Amniotic stem cell (primary cell): ENCODE data around the gene BAIAP2L1.
"Not testable (repeated sequence)": the region's sequence is repeated elsewhere in the genome, so short reads cannot be mapped to it uniquely, and the experiment has no call there.

Experiments
- DNase-seq: peaks from one replicate; lab custom pipeline; 2025; lab: John Stamatoyannopoulos, UW

The BAIAP2L1 gene

DNA sequence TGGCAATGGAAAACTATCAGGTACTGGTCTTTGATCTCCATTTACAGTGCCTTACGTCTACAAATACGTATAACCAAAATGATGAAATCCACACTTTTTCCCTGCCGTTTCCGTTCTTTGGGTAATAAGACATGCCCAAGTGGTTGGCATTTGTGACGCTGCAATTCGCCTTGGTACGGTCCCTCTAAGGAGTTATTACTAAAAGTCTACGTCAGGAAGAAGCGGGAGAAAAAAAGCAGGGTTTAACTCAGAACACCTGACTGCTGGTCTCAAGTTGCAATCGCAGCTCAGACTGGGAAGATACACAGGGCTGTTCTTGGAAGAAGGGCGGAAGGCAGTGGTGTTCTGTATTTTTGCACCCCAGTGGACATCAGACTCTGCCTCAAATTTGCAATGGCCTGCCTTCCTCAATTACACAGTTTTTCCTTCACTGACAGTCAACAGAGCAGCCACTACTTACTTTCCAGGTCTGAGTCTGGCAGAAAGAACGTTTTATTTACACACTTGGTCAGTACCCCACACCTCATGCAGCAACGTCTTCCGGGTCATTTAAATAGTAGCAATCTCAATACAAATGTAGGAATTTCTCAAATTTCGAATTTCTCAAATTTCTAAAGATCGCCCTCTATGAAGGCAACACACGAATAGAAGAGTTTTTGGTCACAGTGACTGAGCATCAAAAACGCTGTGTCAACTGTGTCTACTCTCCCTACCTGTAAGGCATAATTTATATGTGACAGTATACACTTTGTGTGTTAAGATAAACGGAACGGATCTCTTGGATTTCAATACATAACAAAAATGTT, 2.1 kb downstream of the BAIAP2L1 start:
- no peak for DNase-seq

DNA sequence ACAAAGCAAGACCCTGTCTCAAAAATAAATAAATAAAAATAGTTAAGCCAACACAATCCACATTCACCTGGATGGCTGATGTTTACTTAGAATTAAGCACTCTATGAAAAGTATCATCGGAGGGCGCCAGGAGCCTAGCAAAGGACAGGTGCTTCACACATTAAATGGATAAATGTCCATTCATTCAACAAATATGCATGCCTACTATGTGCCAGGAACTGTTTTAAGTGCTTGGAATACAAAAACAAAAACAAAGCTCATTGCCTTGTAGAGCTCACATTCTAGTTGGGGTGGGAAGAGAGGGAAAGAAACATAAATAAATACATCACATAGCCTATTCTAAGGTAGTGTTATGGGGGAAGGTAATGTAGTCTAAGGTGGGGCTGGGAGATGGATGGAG, 4.1 kb downstream of the BAIAP2L1 start:
- no peak for DNase-seq

DNA sequence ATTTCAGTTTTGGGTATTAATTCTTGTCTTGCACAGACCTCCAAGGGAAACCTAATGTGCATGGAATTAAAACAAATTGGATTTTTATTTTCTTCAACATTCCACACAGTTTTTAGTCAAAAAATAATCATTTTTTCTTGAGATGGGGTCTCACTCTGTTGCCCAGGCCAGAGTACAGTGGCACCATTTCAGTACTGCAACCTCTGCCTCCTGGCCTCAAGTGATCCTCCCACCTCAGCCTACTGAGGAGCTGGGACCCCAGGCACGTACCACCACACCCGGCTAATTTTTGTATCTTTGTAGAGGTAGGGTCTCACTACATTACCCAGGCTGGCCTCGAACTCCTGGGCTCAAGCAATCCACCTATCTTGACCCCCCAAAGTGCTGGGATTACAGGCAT, 4.9 kb downstream of the BAIAP2L1 start:
- no peak for DNase-seq

DNA sequence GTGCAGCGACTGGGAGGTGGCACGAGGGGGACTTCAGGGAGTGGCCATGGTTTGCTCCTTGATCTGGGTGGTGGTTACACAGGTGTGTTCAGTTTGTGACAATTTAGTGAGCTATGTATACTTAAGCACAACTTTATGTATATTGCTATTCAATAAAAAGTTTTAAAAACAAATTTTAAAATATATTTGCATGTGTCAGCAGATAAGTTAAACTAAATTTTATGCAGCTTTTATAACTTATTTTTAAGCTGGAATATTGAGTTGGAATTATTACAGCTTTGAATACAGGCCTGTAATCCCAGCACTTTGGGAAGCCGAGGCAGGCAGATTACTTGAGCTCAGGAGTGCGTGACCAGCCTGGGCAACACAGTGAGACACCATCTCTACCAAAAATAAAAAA, 5.4 kb downstream of the BAIAP2L1 start:
- DNase-seq: no peak

DNA sequence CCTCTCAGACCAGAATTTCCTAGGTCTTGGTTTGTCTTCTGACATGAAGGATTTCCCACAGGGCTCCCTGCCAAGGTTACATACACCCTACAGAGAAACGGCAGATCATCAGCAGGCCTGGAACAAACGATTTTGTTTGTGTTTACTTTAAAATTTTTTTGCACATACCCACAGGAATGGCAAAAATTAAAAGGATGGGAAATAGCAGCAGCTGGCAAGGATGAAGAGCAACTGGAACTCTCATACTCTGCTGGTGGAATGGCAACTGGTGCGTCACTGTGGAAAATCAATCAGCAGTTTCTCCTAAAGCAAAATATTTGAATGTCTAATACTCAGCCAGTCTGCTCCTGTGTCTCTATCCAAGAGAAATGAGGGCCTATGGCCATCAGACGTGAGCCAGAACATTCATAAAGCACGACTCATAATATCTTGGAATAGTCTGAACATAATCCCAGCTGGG, 6.5 kb downstream of the BAIAP2L1 start:
- peak; percentile 22 for DNase-seq

DNA sequence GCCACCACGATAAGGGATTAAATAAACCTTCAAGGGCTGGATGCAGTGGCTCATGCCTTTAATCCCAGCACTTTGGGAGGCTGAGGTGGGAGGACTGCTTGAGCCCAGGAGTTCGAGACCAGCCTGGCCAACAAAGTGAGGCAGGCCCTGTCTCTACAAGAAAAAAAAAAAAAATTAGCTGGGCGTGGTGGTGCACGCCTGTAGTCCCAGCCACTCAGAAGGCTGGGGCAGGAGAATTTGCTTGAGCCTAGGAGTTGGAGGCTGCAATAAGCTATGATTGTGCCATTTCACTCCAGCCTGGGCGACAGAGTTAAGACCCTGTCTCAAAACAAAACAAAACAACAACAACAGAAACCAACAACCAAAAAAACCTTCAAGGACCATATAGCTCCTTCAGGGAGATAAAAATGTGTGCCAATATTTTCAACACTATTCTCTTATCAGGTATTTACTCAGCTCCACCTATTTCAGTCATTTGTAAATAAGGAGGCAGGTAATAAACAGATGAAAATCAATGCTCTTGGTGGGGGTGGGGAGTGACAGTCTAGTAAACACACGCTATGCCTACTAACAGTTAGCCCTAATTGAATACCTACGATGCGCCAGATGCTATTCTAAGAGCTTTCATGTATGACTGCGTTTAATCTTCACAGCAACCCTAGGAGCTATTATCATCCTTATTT, 13.2 kb downstream of the BAIAP2L1 start:
- no peak for DNase-seq

DNA sequence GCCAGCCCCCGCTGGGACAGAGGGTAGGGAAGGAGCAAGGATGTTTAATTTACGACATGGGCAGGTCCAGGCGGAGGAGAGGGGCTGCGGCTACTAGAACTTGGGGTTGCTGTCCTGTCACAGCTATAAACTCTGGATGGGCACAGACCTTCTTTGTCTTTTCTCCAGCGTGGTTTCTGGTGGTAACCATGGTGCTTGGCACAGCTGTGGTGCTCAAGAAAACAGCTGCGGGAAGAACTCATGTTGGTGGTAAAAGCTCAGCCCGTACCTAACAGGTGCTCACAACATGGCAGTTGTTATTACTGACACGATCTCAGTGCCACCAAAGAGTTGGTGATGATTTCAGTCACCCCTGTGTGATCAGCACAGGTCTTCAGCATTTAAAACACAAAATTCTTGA, 13.8 kb downstream of the BAIAP2L1 start:
- DNase-seq: no peak

DNA sequence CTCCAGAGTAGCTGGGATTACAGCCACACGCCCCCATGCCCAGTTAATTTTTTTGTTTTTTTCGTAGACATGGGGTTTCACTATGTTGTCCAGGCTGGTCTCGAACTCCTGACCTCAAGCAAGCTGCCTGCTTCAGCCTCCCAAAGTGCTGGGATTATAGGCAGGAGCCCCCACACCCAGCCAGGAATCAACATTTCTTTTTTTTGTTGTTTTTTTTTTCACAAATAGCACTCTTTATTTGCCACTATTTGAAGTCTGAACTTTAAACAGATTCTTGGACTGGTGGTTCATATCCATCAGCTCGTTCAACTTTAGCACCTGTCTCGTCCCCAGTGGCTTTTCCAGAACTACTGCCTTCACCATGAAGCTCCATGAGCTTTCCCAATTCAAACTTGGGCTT, 15.4 kb downstream of the BAIAP2L1 start:
- DNase-seq: not testable (repeated sequence)

DNA sequence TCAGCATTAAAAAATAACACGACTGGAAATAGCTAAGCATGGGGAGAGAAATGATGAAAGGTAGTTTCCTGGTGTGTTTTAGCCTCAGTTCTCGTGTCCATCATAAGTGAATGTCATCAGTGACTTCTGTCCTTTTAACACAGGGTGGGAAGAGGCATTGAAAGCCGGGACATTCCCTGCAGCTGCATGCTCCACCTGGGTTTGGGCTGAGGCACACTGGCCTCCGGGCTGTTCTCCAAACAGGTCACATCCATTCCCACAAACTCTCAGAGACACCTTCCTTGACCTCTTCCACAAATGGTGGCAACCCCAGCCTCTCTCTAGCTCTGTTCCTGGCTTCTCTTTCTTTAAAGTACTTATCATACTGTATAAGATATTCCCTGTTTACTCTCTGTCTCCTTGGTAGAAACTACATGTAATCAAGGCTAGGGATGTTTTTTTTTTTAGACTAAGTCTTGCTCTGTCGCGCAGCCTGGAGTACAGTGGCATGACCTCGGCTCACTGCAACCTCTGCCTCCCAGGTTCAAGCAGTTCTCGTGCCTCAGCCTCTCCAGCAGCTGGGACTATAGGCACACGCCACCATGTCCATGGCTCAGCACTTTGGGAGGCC, 22.6 kb downstream of the BAIAP2L1 start:
- no peak for DNase-seq

DNA sequence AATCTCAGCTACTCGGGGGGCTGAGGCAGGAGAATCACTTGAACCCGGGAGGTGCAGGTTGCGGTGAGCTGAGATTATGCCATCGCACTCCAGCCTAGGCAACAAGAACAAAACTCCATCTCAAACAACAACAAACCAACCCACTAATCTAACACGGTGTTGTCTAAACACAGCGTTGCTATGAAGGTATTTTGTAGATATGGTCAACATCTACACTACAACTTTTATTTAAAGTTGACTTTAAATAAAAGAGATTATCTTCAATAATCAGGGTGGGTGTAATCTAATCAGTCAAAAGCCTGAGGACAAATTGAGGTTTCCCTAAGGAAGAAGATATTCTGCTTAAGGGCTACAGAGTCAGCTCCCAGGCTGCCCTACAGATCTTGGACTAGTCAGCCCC, 24.2 kb downstream of the BAIAP2L1 start:
- no peak for DNase-seq

DNA sequence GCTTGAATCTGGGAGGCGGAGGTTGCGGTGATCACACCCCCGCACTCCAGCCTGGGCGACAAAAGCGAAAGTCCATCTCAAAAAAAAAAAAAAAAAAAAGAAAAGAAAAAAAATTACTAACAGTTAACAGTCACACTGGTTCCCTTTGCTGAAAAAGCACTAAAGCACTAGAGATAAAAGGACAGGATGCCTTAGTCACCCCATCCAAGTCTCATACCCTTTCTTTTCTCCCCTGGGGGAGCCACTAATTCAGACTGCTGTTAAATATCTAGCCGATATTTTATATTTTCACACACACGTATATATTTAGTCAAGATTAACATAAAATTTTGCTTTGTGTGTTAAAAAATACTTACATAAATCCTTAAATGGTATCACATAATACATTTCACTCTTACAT, 25.2 kb downstream of the BAIAP2L1 start:
- DNase-seq: no peak

DNA sequence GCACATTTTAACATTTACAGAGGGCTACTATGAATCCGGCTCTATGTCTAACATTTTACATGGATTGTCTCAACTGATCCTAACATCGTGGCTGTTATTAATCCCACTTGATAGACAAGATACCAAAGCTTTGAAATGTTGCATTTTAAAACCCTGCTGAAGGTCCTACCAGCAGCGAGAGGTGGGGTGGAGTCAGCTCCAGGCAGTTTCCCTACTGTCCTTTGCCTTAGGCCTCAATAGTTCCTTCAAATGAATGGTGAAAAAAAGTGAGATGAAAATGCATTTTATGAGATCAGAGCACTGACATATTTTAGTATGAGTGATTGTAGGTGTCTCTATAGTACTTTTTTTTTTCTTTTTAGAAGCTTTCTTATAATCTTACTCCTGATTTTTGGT, 26.6 kb downstream of the BAIAP2L1 start:
- DNase-seq: no peak

DNA sequence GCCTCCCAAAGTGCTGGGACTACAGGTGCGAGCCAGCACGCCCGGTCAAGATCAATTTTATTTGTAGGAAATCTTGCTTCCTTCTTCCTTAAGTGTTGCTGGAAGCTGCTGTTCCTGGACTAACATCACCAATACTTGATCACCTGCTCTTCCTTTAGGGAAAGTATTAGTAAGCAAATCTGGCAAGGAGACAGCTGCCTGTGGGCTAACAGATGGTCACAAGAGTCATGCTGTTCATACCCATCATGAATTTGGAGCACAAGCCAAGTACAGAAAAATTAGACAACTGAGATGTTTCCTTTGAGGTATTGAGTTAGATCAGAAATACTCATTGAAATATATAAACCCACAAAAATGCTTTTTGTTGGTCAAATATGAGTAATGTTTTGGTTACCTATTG, 27.9 kb downstream of the BAIAP2L1 start:
- DNase-seq: no peak

DNA sequence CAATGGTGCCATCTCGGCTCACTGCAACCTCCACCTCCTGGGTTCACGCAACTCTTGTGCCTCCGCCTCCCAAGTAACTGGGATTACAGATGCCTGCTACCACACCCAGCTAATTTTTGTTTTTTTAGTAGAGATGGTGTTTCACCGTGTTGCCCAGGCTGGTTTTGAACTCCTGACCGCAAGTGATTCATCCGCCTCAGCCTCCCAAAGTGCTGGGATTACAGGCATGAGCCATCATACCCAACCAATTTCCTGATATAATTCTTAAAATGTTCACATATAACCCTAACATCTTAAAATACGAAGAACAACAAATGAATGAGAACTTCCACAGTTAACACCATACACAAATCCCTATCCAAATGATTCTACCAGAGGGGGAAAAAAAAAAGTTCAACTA, 31.2 kb downstream of the BAIAP2L1 start:
- no peak for DNase-seq

DNA sequence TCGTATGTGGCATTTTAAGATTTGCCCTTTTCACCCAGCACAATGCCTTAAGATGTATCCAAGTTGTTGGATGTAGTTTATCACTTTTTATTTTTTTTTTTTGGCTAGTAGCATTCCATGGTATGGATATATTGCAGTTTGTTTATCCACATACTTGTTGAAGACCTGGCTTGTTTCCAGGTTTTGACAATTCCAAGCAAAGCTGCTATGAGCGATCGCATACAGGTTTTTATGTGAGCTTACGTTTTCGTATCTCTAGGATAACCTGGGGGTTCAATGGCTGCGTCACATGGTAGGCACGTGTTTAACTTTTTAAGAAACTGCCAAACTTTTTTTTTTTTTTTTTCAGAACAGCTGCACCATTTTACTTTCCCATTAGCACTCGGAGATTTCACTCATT, 32.2 kb downstream of the BAIAP2L1 start:
- DNase-seq: no peak

DNA sequence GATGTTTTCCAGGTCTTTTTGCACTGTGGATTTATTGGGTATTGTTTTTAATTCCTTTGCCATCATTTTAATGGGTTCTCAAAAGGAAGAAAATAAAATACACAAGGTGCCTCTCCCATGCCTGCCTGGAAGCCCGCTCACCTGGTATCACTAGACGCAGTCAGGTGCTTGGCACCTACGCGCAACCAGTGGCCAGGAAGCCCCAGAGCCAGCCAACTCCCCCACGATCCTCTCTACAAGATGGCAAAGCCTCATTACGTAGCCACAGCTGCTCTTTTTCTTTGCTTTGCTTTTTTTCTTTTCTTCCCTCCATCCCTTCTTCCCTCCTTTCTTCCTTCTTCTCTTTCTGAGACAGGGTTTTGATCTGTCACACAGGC, 34.3 kb downstream of the BAIAP2L1 start:
- no peak for DNase-seq

DNA sequence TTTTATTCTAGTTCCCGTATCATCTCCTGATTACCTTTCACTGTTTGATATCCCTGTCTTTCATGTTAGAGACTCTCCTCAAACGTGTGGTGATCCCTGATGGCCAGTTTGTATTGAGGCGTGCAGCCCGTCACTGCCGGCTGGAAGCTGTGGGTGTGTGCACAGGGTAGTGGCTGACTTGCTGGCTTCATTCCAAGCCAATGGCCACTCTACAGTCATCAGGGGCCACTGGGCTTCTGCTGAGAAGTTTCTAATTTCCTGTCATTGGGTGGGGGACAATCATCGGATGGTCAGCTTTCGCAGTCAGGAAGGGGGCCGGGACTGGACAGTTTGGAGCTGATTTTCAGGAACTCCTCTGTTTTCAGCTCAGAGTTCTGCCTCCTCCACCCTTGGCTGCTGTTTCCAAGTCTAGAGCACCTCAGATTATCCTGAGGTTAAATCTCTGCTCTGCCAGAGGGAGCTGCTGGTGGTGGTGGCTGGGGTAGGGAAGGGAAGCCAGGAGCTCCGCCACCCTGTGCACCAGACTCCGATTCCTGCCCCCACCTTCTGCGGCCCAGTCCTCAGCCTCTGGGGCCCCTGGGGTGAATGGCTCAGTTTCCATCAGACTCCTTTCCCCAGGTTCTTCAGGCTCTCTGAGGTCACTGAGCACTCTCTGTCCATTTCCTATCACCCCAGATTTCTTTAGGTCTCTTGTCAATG, 34.9 kb downstream of the BAIAP2L1 start:
- DNase-seq: no peak

DNA sequence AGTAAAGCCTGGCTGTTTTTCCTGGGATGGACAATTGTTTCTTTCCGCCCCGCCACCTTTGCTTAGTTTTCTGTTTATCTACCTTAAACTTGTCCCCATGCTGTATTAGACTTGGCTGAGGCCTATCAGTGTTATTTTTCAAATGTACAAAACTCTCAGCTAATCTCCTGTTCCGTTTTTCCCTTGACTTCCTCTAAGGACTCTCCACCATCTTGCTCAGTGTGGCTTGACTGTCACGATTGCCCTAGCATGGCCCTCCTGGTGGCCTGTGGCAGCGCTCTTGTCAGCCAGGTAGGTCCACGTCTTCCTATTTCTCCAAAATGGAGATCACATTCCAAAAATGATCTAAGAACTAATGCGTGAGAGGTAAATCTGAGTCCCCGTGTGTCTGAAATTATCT, 36.7 kb downstream of the BAIAP2L1 start:
- no peak for DNase-seq

DNA sequence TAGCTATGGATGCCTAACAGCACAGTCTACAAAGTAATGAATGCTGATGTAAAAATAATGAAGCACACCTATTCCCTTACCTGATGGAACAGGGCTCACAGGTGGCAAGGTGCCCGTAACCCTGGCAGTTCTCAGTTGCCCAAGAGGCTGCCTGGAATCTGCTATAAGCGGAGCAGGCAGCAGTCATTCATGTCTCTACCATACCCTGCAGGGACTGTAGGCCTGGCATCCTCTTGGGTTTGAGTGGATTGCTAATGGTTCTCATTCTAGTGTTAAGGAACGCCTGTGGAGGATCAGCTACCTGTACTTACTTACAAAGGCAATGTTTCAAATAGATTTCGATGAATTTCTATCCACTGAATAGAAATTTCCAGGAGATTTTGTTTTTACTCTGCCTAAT, 38.4 kb downstream of the BAIAP2L1 start:
- no peak for DNase-seq

DNA sequence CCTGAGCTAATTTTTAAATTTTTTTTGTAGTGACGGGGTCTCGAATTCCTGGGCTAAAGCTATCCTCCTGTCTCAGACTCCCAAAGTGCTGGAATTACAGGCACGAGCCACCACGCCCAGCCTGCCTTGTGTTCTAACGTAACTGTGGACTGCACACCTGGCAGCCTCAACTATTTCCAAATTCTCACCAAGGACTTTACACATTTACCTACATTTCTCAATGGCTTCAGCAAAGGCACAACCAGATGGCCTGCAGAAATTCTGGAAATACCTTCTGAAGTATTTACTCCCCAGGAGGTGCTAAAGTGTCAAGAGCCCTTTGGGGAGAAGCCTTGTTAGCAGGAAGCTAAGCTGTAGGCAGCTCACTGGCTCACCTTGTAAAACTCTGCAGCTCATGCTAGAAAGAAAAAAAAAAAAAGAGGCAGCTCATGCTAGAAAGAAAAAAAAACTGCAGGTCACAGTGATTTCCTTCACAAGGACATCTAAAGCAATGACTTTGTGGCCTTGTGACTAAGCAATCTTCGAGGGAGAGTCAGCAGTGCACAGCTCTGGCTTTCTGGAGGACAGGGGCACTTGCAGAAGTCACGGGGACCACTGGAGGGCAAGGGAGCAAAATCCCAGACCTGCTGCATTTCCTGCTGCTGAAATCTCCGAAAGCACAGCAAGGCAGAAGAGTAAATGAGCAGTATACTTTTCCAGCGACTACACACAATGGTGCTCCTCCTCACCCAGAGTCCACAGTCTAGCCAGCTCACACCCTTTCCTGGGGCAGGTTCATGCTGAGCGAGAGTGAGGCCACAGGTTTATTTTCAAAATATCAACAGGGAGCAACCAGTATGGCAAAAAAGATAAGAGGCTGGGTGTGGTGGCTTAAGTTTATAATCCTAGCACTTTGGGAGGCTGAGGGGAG, 40.4 kb downstream of the BAIAP2L1 start:
- no peak for DNase-seq

DNA sequence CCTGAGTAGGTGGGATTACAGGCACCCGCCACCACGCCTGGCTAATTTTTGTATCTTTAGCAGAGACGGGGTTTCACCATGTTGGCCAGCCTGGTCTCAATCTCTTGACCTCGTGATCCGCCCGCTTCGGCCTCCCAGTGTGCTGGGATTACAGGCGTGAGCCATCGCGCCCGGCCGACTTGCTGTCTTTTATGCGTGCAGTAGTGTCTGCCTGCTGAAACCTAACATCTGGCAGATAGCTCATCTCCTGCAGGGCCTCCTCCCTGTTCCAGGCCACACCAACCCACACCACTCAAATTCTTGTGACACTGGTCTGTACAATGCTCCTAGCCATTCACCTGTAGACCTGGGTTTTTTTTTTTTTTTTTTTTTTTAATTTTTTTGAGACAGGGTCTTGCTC, 41.5 kb downstream of the BAIAP2L1 start:
- DNase-seq: no peak

DNA sequence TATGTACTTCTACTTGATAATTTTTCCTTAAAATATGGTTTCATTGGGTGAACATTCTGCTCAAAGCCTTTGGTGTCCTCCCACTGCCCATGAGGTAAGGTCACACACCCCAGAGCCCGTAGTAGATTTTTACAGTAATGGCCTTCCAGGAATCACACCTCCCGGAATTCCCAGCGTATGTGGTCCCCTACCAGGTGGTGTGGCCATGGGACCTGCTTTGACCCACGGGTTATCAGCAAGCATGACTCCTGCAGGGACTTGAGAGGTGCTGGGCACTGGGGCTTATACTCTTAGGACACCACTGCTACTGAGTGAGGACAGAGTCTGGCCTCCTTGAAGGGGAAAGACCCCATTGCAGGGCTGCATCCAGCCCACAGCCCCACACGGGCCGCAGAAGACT, 42.2 kb downstream of the BAIAP2L1 start:
- DNase-seq: no peak
